GM11168 (cell line): ENCODE results near the gene SUFU.

Experiments used
- in situ Hi-C: fragments of 300-500 bp; cut with MboI; formaldehyde crosslinking; loops from one replicate; pipeline ENCODE4 v1.12.0; 2022; ENCODE audit warnings: low sequenced_read_pairs; ENCODE audit not compliant: unreplicated experiment

Gene SUFU

GRCh38 chr10:102545265-102545871 lies 41.6 kb downstream of the SUFU start:
- in situ Hi-C loops: no loop called here

GRCh38 chr10:102545997-102546396 lies 42.2 kb downstream of the SUFU start:
- in situ Hi-C loops: no loop called here

- in situ Hi-C loops: no loop called here
Measured at GRCh38 chr10:102546606-102547320, 43.0 kb downstream of the SUFU start.

GRCh38 chr10:102549549-102549948 lies 45.8 kb downstream of the SUFU start:
- in situ Hi-C loops: no loop called here

- in situ Hi-C loops: no loop called here
Measured at GRCh38 chr10:102550636-102551210, 47.0 kb downstream of the SUFU start.

- in situ Hi-C loops: no loop called here
Measured at GRCh38 chr10:102552533-102552932, 48.8 kb downstream of the SUFU start.

- in situ Hi-C loops: no loop called here
Measured at GRCh38 chr10:102553771-102554170, 50.0 kb downstream of the SUFU start.

GRCh38 chr10:102554531-102554930 lies 50.8 kb downstream of the SUFU start:
- in situ Hi-C loops: no loop called here

GRCh38 chr10:102555781-102556328 lies 52.1 kb downstream of the SUFU start:
- in situ Hi-C loops: no loop called here

- in situ Hi-C loops: no loop called here
Measured at GRCh38 chr10:102557569-102557968, 53.8 kb downstream of the SUFU start.

GRCh38 chr10:102559764-102560163 lies 56.0 kb downstream of the SUFU start:
- in situ Hi-C loops: no loop called here

GRCh38 chr10:102564209-102564834 lies 60.5 kb downstream of the SUFU start:
- in situ Hi-C loops: no loop called here

GRCh38 chr10:102565793-102566192 lies 62.0 kb downstream of the SUFU start:
- in situ Hi-C loops: no loop called here

GRCh38 chr10:102578782-102579181 lies 75.0 kb downstream of the SUFU start:
- in situ Hi-C loops: no loop called here

- in situ Hi-C loops: no loop called here
Measured at GRCh38 chr10:102579328-102579727, 75.6 kb downstream of the SUFU start.

GRCh38 chr10:102580230-102580629 lies 76.5 kb downstream of the SUFU start:
- in situ Hi-C loops: no loop called here

GRCh38 chr10:102581401-102581800 lies 77.6 kb downstream of the SUFU start:
- in situ Hi-C loops: no loop called here

- in situ Hi-C loops: no loop called here
Measured at GRCh38 chr10:102581981-102582580, 78.3 kb downstream of the SUFU start.

- in situ Hi-C loops: no loop called here
Measured at GRCh38 chr10:102583435-102584417, 80.0 kb downstream of the SUFU start.
